K562 (cell line): ENCODE data around the gene LMF2. TPM values are rescaled to one million over a fixed set of nuclear protein-coding genes. Genes with fewer than 3 reads are reported as not detected.
A peak's percentile ranks its signal among the peaks of the same experiment; 100 is the strongest.

ENCODE experiments used
- KDM5B ChIP-seq: fragments of 200-600 bp; sonication (generic); IDR thresholded peaks from 2 replicates; pipeline ENCODE4 v1.6.1; 2012; ENCODE audit warnings: low read depth, mild to moderate bottlenecking, moderate library complexity, low read length, control low read depth, inconsistent platforms; ENCODE audit not compliant: insufficient replicate concordance
- MGA ChIP-seq: fragments of 450-650 bp; IDR thresholded peaks from 2 replicates; pipeline ENCODE4 v1.6.1; 2016; ENCODE audit warnings: mild to moderate bottlenecking, moderate library complexity
- polyA plus RNA-seq, 8 experiments: library from polyadenylated mRNA; depleted of rRNA in 4 of 8; stranded (reverse) in 5 of 8; unstranded in 3 of 8; fragments of >200 nt; fragmentation: Nextera tagmentation in 2 of 8; fragmentation: Illumina TruSeq in 1 of 8; extraction: Ambion mirVana in 2 of 8; extraction: Trizol in 1 of 8; gene quantifications; 2 replicates each; pipeline versions ENCODE4 v1.2.1 to v1.2.3, GENCODE V29; 2011 to 2014; ENCODE audit warnings: inconsistent platforms in 1 of 8, missing spikeins in 1 of 8
- total RNA-seq, 7 experiments: library from RNA; depleted of rRNA in 6 of 7; stranded (reverse); fragments of >200 nt in 6 of 7; fragmentation: Illumina TruSeq in 2 of 7; extraction: Trizol in 2 of 7; gene quantifications; 2 replicates each; pipeline versions ENCODE4 v1.2.1 to v1.2.3, GENCODE V29; 2011 to 2021; ENCODE audit warnings: low replicate concordance in 1 of 7

LMF2 gene
- total and polyA plus RNA-seq, 9 of the 15 experiments (the other 6 are each of a cell fraction or from before 2014, with no cell fraction given): 0.08 to 37.1 (median 7.6) TPM

- peak; percentile 34; the same call in 1 of the 2 replicates for TF ChIP-seq MGA
- TF ChIP-seq KDM5B: peak; percentile 58
Observed at GRCh38 chr22:50474710-50475651, 32.5 kb downstream of the LMF2 start, which contains the start of gene SBF1 (continued).
